NT2/D1 (cell line): ENCODE measurements around the gene EPHB2.

Experiments
- DNase-seq: peaks from one replicate; pipeline ENCODE4 v3.0.0-alpha.2; 2011; ENCODE audit warnings: low read depth, low spot score
- H3K27me3 ChIP-seq: 2 replicates; pipeline ENCODE4 v1.6.0; 2011; ENCODE audit warnings: mild to moderate bottlenecking; ENCODE audit not compliant: insufficient read length, insufficient read depth
- H3K36me3 ChIP-seq: 2 replicates; pipeline ENCODE4 v1.6.1; 2011; ENCODE audit warnings: mild to moderate bottlenecking, low read length, mixed read lengths; ENCODE audit not compliant: insufficient read depth, insufficient read length
- H3K4me1 ChIP-seq: 2 replicates; pipeline ENCODE4 v1.5.1; 2011; ENCODE audit not compliant: insufficient read depth, insufficient read length
- H3K4me3 ChIP-seq: 2 replicates; pipeline ENCODE4 v1.5.1; 2011; ENCODE audit warnings: low read depth; ENCODE audit not compliant: insufficient read length
- H3K9ac ChIP-seq: 2 replicates; pipeline ENCODE4 v1.6.0; 2011; ENCODE audit warnings: low read depth; ENCODE audit not compliant: insufficient read length
- H3K9me3 ChIP-seq: 2 replicates; pipeline ENCODE4 v1.5.1; 2011; ENCODE audit warnings: mild to moderate bottlenecking, low read length; ENCODE audit not compliant: insufficient read depth
- SUZ12 ChIP-seq: IDR thresholded peaks from 2 replicates; pipeline ENCODE4 v1.6.1; 2011; ENCODE audit not compliant: insufficient read length, insufficient read depth; ENCODE audit errors: extremely low read depth
- YY1 ChIP-seq: IDR thresholded peaks from 2 replicates; pipeline ENCODE4 v1.6.1; 2011; ENCODE audit not compliant: insufficient read length, insufficient read depth
- ZNF274 ChIP-seq: IDR thresholded peaks from 2 replicates; pipeline ENCODE4 v1.6.1; 2011; ENCODE audit warnings: mild to moderate bottlenecking, low read depth, low read length

Gene EPHB2

GRCh38 chr1:22872981-22873664, 162.5 kb downstream of the EPHB2 start:
- DNase-seq, result no peak
- H3K9ac ChIP-seq, result no peak overlapping the region
- no peak overlapping the region for H3K4me3 ChIP-seq
- no peaks in the 10 kb centered on the region for H3K36me3 ChIP-seq
- TF ChIP-seq YY1, result no peak
- no peak for TF ChIP-seq ZNF274
- TF ChIP-seq SUZ12, result no peak
- peaks cover 9% of the 10 kb centered on the region for H3K4me1 ChIP-seq
- H3K9me3 ChIP-seq, result 0 out of 2 replicates have a peak, but pooled peaks cover 5% of the 10 kb centered on the region
- H3K27me3 ChIP-seq, result no peaks in the 10 kb centered on the region

- Histone ChIP-seq H3K27me3 (no peaks in the 10 kb centered on the region), H3K4me1 (peaks cover 7% of the 10 kb centered on the region), H3K36me3 (no peaks in the 10 kb centered on the region), H3K9ac (no peak overlapping the region), H3K4me3 (no peak overlapping the region), H3K9me3 (no peaks in the 10 kb centered on the region)
- no peak for DNase-seq
- TF ChIP-seq YY1 (no peak), ZNF274 (no peak), SUZ12 (no peak)
Measured at GRCh38 chr1:22874785-22875184, 164.1 kb downstream of the EPHB2 start.

GRCh38 chr1:22875241-22875640, 164.6 kb downstream of the EPHB2 start:
- Histone ChIP-seq H3K4me1 (peaks cover 11% of the 10 kb centered on the region), H3K4me3 (no peak overlapping the region), H3K9ac (no peak overlapping the region), H3K36me3 (no peaks in the 10 kb centered on the region), H3K27me3 (no peaks in the 10 kb centered on the region), H3K9me3 (no peaks in the 10 kb centered on the region)
- TF ChIP-seq ZNF274 (no peak), YY1 (no peak), SUZ12 (no peak)
- DNase-seq, result no peak

- no peak for TF ChIP-seq YY1
- no peak for TF ChIP-seq ZNF274
- no peak for TF ChIP-seq SUZ12
- no peak for DNase-seq
- Histone ChIP-seq H3K9ac (no peak overlapping the region), H3K9me3 (no peaks in the 10 kb centered on the region), H3K36me3 (no peaks in the 10 kb centered on the region), H3K4me1 (peaks cover 8% of the 10 kb centered on the region), H3K4me3 (no peak overlapping the region), H3K27me3 (no peaks in the 10 kb centered on the region)
Measured at GRCh38 chr1:22875841-22876240, 165.2 kb downstream of the EPHB2 start.

GRCh38 chr1:22876359-22877111, 165.9 kb downstream of the EPHB2 start:
- Histone ChIP-seq H3K36me3 (no peaks in the 10 kb centered on the region), H3K4me1 (peaks cover 8% of the 10 kb centered on the region), H3K4me3 (no peak overlapping the region), H3K9ac (no peak overlapping the region), H3K27me3 (no peaks in the 10 kb centered on the region), H3K9me3 (no peaks in the 10 kb centered on the region)
- no peak for TF ChIP-seq SUZ12
- TF ChIP-seq YY1, result no peak
- TF ChIP-seq ZNF274, result no peak
- no peak for DNase-seq

- no peaks in the 10 kb centered on the region for H3K9me3 ChIP-seq
- no peak for DNase-seq
- H3K9ac ChIP-seq, result no peak overlapping the region
- H3K27me3 ChIP-seq, result no peaks in the 10 kb centered on the region
- peaks cover 8% of the 10 kb centered on the region for H3K4me1 ChIP-seq
- H3K36me3 ChIP-seq, result no peaks in the 10 kb centered on the region
- H3K4me3 ChIP-seq, result no peak overlapping the region
- TF ChIP-seq ZNF274 (no peak), SUZ12 (no peak), YY1 (no peak)
Measured at GRCh38 chr1:22877112-22877915, 166.7 kb downstream of the EPHB2 start.
